HepG2 (cell line): Measurements from ENCODE around the gene CNP. TPM values are rescaled to one million over a fixed set of nuclear protein-coding genes. Genes with fewer than 3 reads are reported as not detected.

Source experiments
- DMAP1 ChIP-seq: IDR thresholded peaks from 2 replicates; pipeline ENCODE4 v1.6.1; 2016
- FOXK2 ChIP-seq: fragments of 450-650 bp; IDR thresholded peaks from 2 replicates; pipeline ENCODE4 v1.6.1; 2016
- KDM1A ChIP-seq: IDR thresholded peaks from 2 replicates; pipeline ENCODE4 v1.6.1; 2016; ENCODE audit warnings: missing compliant biosample characterization
- KLF6 ChIP-seq: IDR thresholded peaks from 2 replicates; pipeline ENCODE4 v1.8.0; 2016; ENCODE audit warnings: missing biosample characterization, missing genetic modification reagents
- KMT2A ChIP-seq: sonication (generic); formaldehyde crosslinking; IDR thresholded peaks from 2 replicates; pipeline ENCODE4 v1.4.0; 2020; ENCODE audit warnings: missing genetic modification reagents
- NFE2 ChIP-seq: sonication (generic); formaldehyde crosslinking; IDR thresholded peaks from 2 replicates; pipeline ENCODE4 v1.4.0; 2020; ENCODE audit warnings: missing genetic modification reagents
- POLR2AphosphoS5 ChIP-seq: IDR thresholded peaks from 2 replicates; pipeline ENCODE4 v1.6.1; 2012; ENCODE audit warnings: low read depth, low read length
- PPARG ChIP-seq: conservative IDR thresholded peaks from 2 replicates; pipeline ENCODE4 v1.6.1; 2016; ENCODE audit warnings: missing biosample characterization, missing genetic modification reagents
- RFXAP ChIP-seq: sonication (generic); formaldehyde crosslinking; IDR thresholded peaks from 2 replicates; pipeline ENCODE4 v1.4.0; 2020; ENCODE audit warnings: missing genetic modification reagents, borderline replicate concordance
- ZBTB8A ChIP-seq: sonication (generic); formaldehyde crosslinking; IDR thresholded peaks from 2 replicates; pipeline ENCODE4 v1.4.0; 2020; ENCODE audit warnings: mild to moderate bottlenecking, low read depth, missing genetic modification reagents, borderline replicate concordance
- ZNF543 ChIP-seq: sonication (generic); formaldehyde crosslinking; IDR thresholded peaks from 2 replicates; pipeline ENCODE4 v1.4.0; 2020; ENCODE audit warnings: mild to moderate bottlenecking, missing genetic modification reagents
- ZNF607 ChIP-seq: sonication (generic); formaldehyde crosslinking; IDR thresholded peaks from 2 replicates; pipeline ENCODE4 v1.5.1; 2020; ENCODE audit warnings: missing genetic modification reagents, mild to moderate bottlenecking, borderline replicate concordance
- ZNF629 ChIP-seq: sonication (generic); formaldehyde crosslinking; conservative IDR thresholded peaks from 2 replicates; pipeline ENCODE4 v1.5.0; 2020; ENCODE audit warnings: missing genetic modification reagents
- ZNF773 ChIP-seq: sonication (generic); formaldehyde crosslinking; IDR thresholded peaks from 2 replicates; pipeline ENCODE4 v1.4.0; 2020; ENCODE audit warnings: missing genetic modification reagents, borderline replicate concordance
- polyA plus RNA-seq, 8 experiments: library from polyadenylated mRNA; depleted of rRNA in 3 of 8; stranded (reverse) in 7 of 8; unstranded in 1 of 8; fragments of >200 nt; fragmentation: Illumina TruSeq in 4 of 8; extraction: Trizol in 4 of 8; gene quantifications; 2 replicates each; pipeline versions ENCODE4 v1.2.1 to v1.2.3, GENCODE V29; 2011 to 2016; ENCODE audit warnings: low read depth in 4 of 8, missing spikeins in 1 of 8, mixed read lengths in 1 of 8; ENCODE audit not compliant: insufficient read depth in 1 of 8
- total RNA-seq, 5 experiments: library from RNA; depleted of rRNA; stranded (reverse); fragments of >200 nt; fragmentation: Illumina TruSeq; extraction: Trizol; gene quantifications; 2 replicates each; pipeline ENCODE4 v1.2.3, GENCODE V29; 2016; ENCODE audit warnings: low read depth in 1 of 5
- TF ChIP-seq, protein P1 (sequence below): sonication (generic); formaldehyde crosslinking; IDR thresholded peaks from 2 replicates; pipeline ENCODE4 v1.4.0; 2020; ENCODE audit warnings: missing genetic modification reagents
- TF ChIP-seq, protein P2 (sequence below): IDR thresholded peaks from 2 replicates; pipeline ENCODE4 v1.6.1; 2016; ENCODE audit warnings: control low read depth
- TF ChIP-seq, protein P3 (sequence below): sonication (generic); formaldehyde crosslinking; IDR thresholded peaks from 2 replicates; pipeline ENCODE4 v1.5.1; 2020; ENCODE audit warnings: mild to moderate bottlenecking, missing genetic modification reagents
- TF ChIP-seq, protein P4 (sequence below): sonication (generic); formaldehyde crosslinking; IDR thresholded peaks from 2 replicates; pipeline ENCODE4 v1.5.0; 2020; ENCODE audit warnings: mild to moderate bottlenecking, missing genetic modification reagents
- TF ChIP-seq, protein P5 (sequence below): IDR thresholded peaks from 2 replicates; pipeline ENCODE4 v1.6.1; 2016; ENCODE audit warnings: low read depth, control low read depth

Gene CNP
- total and polyA plus RNA-seq, 2 of the 13 experiments (the other 11 are each of a cell fraction or from before 2014, with no cell fraction given): 97.2 to 161 TPM

DNA sequence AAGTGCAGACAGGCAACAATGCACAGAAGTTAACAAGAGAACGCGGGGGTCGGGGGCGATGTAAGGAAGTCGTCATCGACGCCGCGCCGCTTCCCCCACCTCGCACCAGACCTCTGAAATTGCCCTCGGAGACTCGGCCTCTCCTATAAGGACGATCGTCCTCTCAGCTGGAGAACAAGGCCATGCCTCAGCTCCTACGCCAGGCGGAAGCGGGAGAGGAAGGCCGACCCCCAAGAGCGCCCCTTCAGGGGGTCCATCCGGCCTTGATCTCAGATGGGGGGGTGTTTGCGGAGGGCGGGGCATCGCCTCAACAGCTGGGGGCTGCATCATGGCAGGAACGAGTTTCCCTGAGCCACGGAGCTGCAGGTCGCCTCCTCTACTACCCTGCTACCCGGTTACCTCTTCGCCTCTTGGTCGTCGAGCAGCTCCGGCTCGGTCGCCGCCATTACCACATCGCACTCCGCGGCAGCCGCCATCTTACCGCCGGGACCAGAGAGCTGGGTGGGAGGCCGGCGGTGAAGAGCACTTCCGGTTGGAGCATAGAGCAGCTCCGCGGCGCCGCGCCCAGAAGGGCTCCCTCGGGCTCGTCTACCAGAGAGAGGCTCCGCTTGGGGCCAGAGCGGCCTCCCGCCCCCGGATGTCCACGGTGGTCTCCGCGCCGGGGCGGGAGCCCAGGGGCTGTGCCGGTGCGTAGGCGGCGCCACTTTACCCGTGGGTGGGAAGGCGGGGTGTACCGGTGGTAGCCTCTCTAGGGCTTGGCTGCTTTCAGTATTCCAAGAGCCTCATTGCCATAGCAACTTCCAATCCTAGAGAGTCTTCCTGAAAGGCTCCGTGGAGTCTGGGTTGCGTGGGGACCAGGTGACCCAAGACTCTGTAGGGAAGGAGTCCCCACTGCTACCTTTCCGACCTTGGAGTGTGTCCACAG is 50.6 kb downstream of the CNP start, which contains the start of gene DNAJC7 (continued):
- TF ChIP-seq, protein P1, sequence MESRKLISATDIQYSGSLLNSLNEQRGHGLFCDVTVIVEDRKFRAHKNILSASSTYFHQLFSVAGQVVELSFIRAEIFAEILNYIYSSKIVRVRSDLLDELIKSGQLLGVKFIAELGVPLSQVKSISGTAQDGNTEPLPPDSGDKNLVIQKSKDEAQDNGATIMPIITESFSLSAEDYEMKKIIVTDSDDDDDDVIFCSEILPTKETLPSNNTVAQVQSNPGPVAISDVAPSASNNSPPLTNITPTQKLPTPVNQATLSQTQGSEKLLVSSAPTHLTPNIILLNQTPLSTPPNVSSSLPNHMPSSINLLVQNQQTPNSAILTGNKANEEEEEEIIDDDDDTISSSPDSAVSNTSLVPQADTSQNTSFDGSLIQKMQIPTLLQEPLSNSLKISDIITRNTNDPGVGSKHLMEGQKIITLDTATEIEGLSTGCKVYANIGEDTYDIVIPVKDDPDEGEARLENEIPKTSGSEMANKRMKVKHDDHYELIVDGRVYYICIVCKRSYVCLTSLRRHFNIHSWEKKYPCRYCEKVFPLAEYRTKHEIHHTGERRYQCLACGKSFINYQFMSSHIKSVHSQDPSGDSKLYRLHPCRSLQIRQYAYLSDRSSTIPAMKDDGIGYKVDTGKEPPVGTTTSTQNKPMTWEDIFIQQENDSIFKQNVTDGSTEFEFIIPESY: no peak; the same call in 1 of the 2 replicates
- TF ChIP-seq ZNF773 (CRISPR knock-in tag): peak; percentile 88; the same call in 1 of the 2 replicates
- TF ChIP-seq KLF6 (CRISPR knock-in tag): peak; percentile 98
- TF ChIP-seq FOXK2: no peak
- TF ChIP-seq, protein P2, sequence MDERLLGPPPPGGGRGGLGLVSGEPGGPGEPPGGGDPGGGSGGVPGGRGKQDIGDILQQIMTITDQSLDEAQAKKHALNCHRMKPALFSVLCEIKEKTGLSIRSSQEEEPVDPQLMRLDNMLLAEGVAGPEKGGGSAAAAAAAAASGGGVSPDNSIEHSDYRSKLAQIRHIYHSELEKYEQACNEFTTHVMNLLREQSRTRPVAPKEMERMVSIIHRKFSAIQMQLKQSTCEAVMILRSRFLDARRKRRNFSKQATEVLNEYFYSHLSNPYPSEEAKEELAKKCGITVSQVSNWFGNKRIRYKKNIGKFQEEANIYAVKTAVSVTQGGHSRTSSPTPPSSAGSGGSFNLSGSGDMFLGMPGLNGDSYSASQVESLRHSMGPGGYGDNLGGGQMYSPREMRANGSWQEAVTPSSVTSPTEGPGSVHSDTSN (CRISPR knock-in tag): no peak
- peak; percentile 88 for TF ChIP-seq POLR2AphosphoS5
- TF ChIP-seq PPARG (CRISPR knock-in tag): peak; percentile 57; the same call in 1 of the 2 replicates
- TF ChIP-seq ZNF543 (CRISPR knock-in tag): peak; percentile 94
- peak; percentile 96 for TF ChIP-seq ZNF607 (CRISPR knock-in tag)
- TF ChIP-seq, protein P3, sequence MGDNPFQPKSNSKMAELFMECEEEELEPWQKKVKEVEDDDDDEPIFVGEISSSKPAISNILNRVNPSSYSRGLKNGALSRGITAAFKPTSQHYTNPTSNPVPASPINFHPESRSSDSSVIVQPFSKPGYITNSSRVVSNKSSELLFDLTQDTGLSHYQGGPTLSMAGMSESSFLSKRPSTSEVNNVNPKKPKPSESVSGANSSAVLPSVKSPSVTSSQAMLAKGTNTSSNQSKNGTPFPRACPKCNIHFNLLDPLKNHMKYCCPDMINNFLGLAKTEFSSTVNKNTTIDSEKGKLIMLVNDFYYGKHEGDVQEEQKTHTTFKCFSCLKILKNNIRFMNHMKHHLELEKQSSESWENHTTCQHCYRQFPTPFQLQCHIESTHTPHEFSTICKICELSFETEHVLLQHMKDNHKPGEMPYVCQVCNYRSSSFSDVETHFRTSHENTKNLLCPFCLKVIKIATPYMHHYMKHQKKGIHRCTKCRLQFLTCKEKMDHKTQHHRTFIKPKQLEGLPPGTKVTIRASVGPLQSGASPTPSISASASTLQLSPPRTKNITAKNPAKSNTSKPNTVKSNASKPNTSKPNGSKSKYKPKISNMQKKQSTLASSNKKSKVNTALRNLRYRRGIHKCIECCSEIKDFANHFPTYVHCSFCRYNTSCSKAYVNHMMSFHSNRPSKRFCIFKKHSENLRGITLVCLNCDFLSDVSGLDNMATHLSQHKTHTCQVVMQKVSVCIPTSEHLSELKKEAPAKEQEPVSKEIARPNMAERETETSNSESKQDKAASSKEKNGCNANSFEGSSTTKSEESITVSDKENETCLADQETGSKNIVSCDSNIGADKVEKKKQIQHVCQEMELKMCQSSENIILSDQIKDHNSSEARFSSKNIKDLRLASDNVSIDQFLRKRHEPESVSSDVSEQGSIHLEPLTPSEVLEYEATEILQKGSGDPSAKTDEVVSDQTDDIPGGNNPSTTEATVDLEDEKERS (CRISPR knock-in tag): peak; percentile 68
- TF ChIP-seq KDM1A (CRISPR knock-in tag): no peak
- no peak; the same call in 1 of the 2 replicates for TF ChIP-seq ZNF629
- peak; percentile 86 for TF ChIP-seq KMT2A (CRISPR knock-in tag)
- TF ChIP-seq DMAP1 (CRISPR knock-in tag): peak; percentile 94
- peak; percentile 86; the same call in 1 of the 2 replicates for TF ChIP-seq RFXAP
- TF ChIP-seq NFE2: no peak; the same call in 1 of the 2 replicates
- peak; percentile 96; the same call in 1 of the 2 replicates for TF ChIP-seq ZBTB8A (CRISPR knock-in tag)
- TF ChIP-seq, protein P4, sequence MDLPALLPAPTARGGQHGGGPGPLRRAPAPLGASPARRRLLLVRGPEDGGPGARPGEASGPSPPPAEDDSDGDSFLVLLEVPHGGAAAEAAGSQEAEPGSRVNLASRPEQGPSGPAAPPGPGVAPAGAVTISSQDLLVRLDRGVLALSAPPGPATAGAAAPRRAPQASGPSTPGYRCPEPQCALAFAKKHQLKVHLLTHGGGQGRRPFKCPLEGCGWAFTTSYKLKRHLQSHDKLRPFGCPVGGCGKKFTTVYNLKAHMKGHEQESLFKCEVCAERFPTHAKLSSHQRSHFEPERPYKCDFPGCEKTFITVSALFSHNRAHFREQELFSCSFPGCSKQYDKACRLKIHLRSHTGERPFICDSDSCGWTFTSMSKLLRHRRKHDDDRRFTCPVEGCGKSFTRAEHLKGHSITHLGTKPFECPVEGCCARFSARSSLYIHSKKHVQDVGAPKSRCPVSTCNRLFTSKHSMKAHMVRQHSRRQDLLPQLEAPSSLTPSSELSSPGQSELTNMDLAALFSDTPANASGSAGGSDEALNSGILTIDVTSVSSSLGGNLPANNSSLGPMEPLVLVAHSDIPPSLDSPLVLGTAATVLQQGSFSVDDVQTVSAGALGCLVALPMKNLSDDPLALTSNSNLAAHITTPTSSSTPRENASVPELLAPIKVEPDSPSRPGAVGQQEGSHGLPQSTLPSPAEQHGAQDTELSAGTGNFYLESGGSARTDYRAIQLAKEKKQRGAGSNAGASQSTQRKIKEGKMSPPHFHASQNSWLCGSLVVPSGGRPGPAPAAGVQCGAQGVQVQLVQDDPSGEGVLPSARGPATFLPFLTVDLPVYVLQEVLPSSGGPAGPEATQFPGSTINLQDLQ (CRISPR knock-in tag): no peak; the same call in 1 of the 2 replicates
- TF ChIP-seq, protein P5, sequence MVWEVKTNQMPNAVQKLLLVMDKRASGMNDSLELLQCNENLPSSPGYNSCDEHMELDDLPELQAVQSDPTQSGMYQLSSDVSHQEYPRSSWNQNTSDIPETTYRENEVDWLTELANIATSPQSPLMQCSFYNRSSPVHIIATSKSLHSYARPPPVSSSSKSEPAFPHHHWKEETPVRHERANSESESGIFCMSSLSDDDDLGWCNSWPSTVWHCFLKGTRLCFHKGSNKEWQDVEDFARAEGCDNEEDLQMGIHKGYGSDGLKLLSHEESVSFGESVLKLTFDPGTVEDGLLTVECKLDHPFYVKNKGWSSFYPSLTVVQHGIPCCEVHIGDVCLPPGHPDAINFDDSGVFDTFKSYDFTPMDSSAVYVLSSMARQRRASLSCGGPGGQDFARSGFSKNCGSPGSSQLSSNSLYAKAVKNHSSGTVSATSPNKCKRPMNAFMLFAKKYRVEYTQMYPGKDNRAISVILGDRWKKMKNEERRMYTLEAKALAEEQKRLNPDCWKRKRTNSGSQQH (CRISPR knock-in tag): peak; percentile 31; the same call in 1 of the 2 replicates
